ENCODE data around the gene U2AF1L4.

The U2AF1L4 gene

DNA sequence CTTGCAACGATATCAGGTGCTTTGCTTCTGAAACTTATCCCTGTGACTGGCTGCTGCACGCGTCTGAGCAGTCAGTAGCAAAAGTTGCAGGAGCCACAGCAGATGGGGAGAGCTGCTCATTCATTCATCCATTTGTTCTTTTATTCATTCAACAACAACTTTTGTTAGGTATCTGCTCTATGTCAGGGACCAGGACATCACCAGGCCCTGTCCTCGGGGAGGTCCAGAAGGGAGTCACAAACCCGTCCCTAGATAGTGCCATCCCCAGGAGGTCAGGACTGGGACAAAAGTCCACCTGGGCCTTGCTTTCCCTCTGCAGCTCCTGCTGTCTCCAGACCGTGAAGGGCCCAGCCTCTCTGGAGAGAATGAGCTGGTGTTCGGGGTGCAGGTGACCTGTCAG is 32.7 kb upstream of the U2AF1L4 start:
- no peak for TF ChIP-seq ZNF785 (tag by site-specific recombination; IDR thresholded peaks at IDR 0.05)
- no peak for TF ChIP-seq ZNF184 (tag by site-specific recombination; IDR thresholded peaks at IDR 0.05)
- TF ChIP-seq SP3 (tag by site-specific recombination; IDR thresholded peaks at IDR 0.05), result no peak
- TF ChIP-seq ZNF530 (tag by site-specific recombination; IDR thresholded peaks at IDR 0.05; ENCODE audit: low read depth), result no peak
- ChIA-PET CTCF (interaction anchor here (0.6 to 2.6 kb wide), 6 partner anchors 13 to 423 kb away, joined by 3 to 8 read pairs (median 3); no protein-coding TSS in a partner anchor), POLR2A (interaction anchor here (1.1 to 2.1 kb wide), 3 partner anchors 30 to 37 kb away, joined by 7 to 10 read pairs (median 7); partner anchors contain the start of genes LIN37, PSENEN and U2AF1L4)
- Histone ChIP-seq H3K4me1 (ENCODE audit: control insufficient read depth, insufficient read depth, low read length) (peaks cover 17% of the 10 kb centered on the region), H3K4me3 (ENCODE audit: low read depth, low read length) (no peak overlapping the region), H3K27ac (ENCODE audit: extremely low read depth, low read depth, low read length) (no peak overlapping the region), H3K9me3 (ENCODE audit: control insufficient read depth, insufficient read depth, low read depth, low read length) (no peaks in the 10 kb centered on the region), H3K36me3 (ENCODE audit: control insufficient read depth in 2 of 2, insufficient read depth in 1 of 2, low read length in 2 of 2) (peaks cover 32 to 38% of the 10 kb centered on the region in 2 experiments)

DNA sequence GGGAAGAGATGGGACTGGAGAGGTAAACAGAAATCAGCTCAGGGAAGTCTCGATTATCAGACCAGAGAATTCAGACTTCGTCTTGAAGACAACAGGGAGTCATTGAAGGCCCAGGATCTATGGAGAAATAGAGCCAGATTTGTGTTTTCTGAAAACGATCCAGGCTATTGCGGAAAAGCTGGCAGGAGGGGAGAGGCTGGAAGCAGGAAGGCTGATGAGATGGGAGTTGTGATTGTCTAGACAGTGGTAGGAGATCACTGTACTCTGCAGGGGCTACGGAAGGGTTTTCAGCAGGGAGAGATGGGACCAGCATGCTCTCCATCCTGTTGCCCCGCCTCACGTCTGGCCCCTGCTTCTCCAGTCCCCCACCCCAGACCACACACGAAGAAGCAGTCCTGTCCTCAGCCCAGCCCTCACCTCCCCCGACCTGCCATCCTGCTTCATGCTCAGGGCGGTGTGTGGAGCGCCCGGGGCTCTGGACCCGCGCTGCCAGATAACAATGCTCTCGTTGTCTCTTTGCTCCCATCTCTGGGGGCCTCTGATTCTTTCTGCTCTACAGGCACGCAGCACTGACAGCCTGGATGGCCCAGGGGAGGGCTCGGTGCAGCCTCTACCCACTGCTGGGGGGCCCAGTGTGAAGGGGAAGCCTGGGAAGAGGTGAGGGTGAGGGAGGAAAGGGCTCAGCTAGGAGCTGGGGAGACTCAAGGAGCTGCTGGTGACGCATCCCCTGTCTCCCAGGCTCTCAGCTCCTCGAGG is 32.0 kb upstream of the U2AF1L4 start:
- peaks cover 32 to 34% of the 10 kb centered on the region in 2 experiments for H3K36me3 ChIP-seq (ENCODE audit: control insufficient read depth in 2 of 2, insufficient read depth in 1 of 2, low read length in 2 of 2)
- TF ChIP-seq ZIC2 (tag by site-specific recombination; IDR thresholded peaks at IDR 0.05) (0 out of 2 replicates have a peak, but pooled peaks have one; percentile 10), GLIS2 (tag by site-specific recombination; IDR thresholded peaks at IDR 0.05) (peak; percentile 28; the same call in 1 of the 2 replicates), HOXD13 (CRISPR knock-in tag; IDR thresholded peaks at IDR 0.05; ENCODE audit: borderline replicate concordance) (no peak), ZNF19 (tag by site-specific recombination; IDR thresholded peaks at IDR 0.05; ENCODE audit: low read depth) (no peak), ZNF658 (tag by site-specific recombination; IDR thresholded peaks at IDR 0.05) (no peak), GFI1B (tag by site-specific recombination; IDR thresholded peaks at IDR 0.05) (no peak), ZBTB17 (tag by site-specific recombination; IDR thresholded peaks at IDR 0.05) (peak; percentile 56), ZFHX2 (tag by site-specific recombination; conservative IDR thresholded peaks at IDR 0.05) (no peak)
- TF ChIP-seq, protein P1, sequence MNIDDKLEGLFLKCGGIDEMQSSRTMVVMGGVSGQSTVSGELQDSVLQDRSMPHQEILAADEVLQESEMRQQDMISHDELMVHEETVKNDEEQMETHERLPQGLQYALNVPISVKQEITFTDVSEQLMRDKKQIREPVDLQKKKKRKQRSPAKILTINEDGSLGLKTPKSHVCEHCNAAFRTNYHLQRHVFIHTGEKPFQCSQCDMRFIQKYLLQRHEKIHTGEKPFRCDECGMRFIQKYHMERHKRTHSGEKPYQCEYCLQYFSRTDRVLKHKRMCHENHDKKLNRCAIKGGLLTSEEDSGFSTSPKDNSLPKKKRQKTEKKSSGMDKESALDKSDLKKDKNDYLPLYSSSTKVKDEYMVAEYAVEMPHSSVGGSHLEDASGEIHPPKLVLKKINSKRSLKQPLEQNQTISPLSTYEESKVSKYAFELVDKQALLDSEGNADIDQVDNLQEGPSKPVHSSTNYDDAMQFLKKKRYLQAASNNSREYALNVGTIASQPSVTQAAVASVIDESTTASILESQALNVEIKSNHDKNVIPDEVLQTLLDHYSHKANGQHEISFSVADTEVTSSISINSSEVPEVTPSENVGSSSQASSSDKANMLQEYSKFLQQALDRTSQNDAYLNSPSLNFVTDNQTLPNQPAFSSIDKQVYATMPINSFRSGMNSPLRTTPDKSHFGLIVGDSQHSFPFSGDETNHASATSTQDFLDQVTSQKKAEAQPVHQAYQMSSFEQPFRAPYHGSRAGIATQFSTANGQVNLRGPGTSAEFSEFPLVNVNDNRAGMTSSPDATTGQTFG (tag by site-specific recombination; IDR thresholded peaks at IDR 0.05; ENCODE audit: borderline replicate concordance), result no peak
- TF ChIP-seq, protein P2, sequence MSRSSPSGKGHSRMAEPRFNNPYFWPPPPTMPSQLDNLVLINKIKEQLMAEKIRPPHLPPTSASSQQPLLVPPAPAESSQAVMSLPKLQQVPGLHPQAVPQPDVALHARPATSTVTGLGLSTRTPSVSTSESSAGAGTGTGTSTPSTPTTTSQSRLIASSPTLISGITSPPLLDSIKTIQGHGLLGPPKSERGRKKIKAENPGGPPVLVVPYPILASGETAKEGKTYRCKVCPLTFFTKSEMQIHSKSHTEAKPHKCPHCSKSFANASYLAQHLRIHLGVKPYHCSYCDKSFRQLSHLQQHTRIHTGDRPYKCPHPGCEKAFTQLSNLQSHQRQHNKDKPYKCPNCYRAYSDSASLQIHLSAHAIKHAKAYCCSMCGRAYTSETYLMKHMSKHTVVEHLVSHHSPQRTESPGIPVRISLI (tag by site-specific recombination; IDR thresholded peaks at IDR 0.05), result no peak
- TF ChIP-seq, protein P3, sequence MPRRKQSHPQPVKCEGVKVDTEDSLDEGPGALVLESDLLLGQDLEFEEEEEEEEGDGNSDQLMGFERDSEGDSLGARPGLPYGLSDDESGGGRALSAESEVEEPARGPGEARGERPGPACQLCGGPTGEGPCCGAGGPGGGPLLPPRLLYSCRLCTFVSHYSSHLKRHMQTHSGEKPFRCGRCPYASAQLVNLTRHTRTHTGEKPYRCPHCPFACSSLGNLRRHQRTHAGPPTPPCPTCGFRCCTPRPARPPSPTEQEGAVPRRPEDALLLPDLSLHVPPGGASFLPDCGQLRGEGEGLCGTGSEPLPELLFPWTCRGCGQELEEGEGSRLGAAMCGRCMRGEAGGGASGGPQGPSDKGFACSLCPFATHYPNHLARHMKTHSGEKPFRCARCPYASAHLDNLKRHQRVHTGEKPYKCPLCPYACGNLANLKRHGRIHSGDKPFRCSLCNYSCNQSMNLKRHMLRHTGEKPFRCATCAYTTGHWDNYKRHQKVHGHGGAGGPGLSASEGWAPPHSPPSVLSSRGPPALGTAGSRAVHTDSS (tag by site-specific recombination; IDR thresholded peaks at IDR 0.05), result no peak
- H3K4me3 ChIP-seq (ENCODE audit: low read depth, low read length), result no peak overlapping the region
- peaks cover 17% of the 10 kb centered on the region for H3K4me1 ChIP-seq (ENCODE audit: control insufficient read depth, insufficient read depth, low read length)
- H3K9me3 ChIP-seq (ENCODE audit: control insufficient read depth, insufficient read depth, low read depth, low read length), result no peaks in the 10 kb centered on the region
- no peak overlapping the region for H3K27ac ChIP-seq (ENCODE audit: extremely low read depth, low read depth, low read length)
- POLR2A ChIA-PET, result interaction anchor here (0.6 to 2.1 kb wide), 6 partner anchors 10 to 37 kb away, joined by 3 to 10 read pairs (median 6); partner anchors contain the start of gene LIN37
- CTCF ChIA-PET, result interaction anchor here (1.0 to 2.6 kb wide), 3 partner anchors 42 to 267 kb away, joined by 3 to 8 read pairs (median 7); no protein-coding TSS in a partner anchor

Measured in HEK293 (cell line).